Mammary epithelial cell (primary cell): ENCODE data around the gene AP1S2.

Experiments
- CTCF ChIP-seq, 2 donors: IDR thresholded peaks in 1 of 2; conservative IDR thresholded peaks in 1 of 2; 2 replicates each; pipeline ENCODE4 v1.5.1; 2011 to 2012; ENCODE audit warnings: inconsistent platforms in 2 of 2, low read length in 2 of 2, mild to moderate bottlenecking in 2 of 2, control low read depth in 1 of 2, low read depth in 1 of 2; ENCODE audit not compliant: insufficient read depth in 1 of 2; ENCODE audit errors: extremely low read depth in 1 of 2
- EZH2 ChIP-seq: IDR thresholded peaks from 2 replicates; pipeline ENCODE4 v1.6.1; 2012; ENCODE audit warnings: low read length, inconsistent platforms, borderline replicate concordance

- no peak for TF ChIP-seq CTCF (conservative IDR thresholded peaks at IDR 0.05 in 1 of 2, IDR thresholded peaks at IDR 0.05 in 1 of 2; ENCODE audit: extremely low read depth in 1 of 2, insufficient read depth in 1 of 2, low read depth in 1 of 2, low read length in 2 of 2)
- no peak for TF ChIP-seq EZH2
Observed at GRCh38 chrX:15781961-15782699, 72.5 kb downstream of the AP1S2 start.
